Measurements from ENCODE around the gene GID8.
"Not testable (repeated sequence)": the region's sequence is repeated elsewhere in the genome, so short reads cannot be mapped to it uniquely, and the experiment has no call there.

The GID8 gene

DNA sequence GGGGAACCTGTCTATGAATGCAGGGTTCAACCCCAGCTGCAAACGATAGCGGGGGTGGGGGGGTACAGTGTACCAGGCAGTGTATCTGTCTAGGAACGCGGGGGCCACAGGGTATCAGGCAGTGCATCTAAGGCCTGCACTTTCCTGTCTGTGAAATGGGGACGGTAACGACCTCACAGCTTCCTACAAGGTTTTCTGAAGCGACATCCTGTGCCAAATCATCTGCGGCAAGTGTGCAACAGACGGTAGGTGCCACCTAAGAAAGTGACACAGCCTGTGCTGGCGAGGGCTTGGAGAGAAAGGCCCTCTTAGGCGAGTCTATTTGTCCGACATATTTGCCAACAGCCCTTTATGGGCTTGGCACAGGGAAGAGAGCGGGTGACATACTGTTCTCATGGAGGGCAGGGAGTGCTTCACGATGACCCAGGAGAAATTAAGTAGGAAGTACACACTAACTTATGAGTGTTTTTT, 15.5 kb upstream of the GID8 start:
- DNase-seq (ENCODE audit: low read depth), result peak; percentile 37

DNA sequence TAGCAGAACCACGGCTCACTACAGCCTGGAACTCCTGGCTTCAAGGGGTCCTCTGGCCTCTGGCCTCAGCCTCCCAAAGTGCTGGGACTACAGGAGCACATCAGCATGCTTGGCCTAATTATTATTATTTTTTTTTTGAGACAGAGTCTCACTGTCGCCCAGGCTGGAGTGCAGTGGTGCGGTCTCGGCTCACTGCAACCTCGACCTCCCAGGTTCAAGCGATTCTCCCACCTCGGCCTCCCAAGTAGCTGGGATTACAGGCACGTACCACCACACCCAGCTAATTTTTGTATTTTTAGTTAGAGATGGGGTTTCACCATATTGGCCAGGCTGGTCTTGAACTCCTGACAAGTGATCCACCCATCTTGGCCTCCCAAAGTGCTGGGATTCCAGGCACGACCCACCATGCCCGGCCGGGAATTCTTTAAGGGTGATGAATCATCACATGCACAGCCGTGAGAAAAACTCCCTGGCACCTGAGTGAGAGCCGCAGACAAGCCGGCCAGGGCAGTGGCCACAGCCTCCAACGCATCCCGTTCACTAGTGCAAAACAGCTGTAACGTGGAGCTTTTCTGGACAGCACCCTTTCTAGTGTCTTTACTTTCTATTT, 14.8 kb upstream of the GID8 start:
- DNase-seq (ENCODE audit: low read depth), result not testable (repeated sequence)

DNA sequence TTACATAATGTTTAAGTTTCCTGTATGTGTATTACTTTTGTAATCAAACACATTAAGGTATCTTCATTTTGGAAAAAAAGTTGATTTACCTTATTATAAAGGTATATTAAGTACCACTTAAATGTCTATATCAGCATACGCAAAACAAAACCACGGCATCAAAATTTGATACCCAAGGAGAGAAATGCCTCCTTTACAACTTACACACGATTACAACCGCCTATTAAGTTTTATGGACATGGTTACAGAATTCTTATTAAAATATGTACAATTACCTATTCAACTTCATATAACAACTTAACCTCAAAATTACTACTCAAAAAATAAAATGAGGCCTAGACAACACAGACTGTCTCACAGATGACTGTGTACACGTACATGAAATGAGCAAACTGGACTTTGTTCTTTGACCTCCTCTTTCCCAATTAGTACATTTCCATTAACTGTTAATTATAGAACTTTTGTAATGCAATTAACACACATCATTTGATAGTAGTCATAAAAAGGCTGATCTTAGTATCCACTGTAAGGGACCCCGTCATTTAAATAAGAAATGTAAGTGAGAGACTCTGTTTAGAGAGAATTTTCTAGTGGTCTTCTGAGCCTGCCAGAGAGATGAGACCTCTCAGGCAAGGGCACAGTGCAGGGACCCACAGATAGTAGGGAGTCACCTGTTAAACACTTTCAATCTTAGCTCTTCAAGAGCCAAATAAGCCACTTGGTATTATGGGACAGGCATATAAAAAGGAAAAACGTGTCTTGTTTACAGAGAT, 14.1 kb upstream of the GID8 start:
- no peak for DNase-seq (ENCODE audit: low read depth)

DNA sequence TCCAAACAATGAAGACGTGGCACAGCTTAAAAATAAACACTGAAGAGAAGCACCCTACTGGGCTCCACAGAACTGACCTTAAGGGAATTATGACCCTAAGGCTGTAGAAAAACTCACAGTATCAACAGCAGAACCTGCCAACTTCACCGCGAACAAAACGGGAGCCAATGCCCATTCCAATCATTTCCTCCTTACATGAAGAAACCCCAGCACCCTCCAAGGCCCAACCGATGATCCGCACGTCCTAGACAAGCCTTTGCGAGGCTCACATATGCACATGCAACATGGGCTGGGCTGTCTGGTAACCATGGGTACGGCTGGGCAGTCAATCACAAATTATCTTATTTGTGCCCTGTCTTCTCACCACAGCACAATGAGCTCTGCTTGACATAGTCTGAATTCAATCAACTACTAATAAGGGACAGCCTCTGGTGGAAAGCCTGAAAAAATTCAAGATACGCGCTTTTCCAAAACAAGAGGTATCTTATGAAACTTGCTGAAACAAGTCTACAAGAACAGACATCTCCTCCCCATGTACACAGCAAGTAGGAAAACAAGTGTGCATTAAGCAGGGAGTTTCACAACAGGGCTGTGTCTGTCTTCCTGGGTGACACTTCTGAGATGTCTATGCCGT, 13.4 kb upstream of the GID8 start:
- DNase-seq (ENCODE audit: low read depth), result peak; percentile 23

DNA sequence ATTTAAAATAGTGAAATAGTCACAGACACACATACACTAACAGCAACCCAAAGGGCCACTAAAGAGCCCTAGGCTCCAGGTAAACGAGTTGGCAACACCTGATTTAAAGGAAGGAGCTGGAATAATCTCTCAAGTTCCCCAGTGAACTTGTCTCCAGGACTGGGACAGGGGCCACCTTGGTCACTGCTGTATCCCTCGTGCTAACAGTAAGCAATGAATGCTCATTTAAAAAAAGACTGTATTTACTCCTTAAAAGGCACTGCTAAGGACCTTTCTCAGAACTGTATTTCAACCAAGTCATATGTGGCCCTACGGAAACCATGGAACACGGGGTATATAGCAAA, 12.9 kb upstream of the GID8 start:
- no peak for DNase-seq (ENCODE audit: low read depth)

DNA sequence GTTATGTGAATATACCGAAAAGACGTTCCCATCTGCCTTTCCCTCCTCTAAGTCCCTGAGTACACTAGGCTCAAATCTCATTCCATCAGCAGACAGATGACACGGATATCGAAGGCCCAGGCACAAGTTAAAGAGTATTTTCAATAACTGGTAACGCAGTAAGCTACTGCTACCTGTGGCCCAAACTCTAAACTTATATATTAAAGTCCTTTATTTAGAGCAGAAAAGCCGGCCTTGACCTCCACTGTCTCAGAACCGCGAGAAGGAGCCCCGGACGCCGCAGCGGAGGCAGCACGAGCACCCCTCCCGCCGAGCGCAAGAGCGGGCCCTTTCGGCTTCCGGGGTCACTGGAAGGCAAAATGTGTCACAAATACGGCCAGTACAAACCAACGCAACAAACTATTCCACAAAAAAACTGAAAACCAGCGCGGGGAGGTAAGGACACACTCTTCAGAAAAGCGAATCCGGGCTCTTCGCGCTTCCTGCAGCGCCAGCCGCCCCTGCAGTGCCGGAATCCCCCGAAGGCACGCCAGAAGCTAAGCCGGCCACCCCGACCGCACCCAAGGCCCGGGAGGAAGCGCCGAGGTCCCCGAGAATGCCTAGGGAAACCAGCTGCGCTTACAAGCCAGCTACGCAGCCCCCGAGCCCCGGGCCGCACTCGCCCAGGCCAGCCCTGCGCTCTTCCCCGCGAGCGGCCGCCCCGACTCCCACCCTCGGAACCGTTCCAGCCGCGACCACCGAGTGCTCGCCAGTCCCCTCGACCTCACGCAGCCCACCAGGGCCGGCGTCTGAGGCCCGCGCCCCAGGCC, 12.3 kb upstream of the GID8 start:
- peak; percentile 32 for DNase-seq (ENCODE audit: low read depth)

DNA sequence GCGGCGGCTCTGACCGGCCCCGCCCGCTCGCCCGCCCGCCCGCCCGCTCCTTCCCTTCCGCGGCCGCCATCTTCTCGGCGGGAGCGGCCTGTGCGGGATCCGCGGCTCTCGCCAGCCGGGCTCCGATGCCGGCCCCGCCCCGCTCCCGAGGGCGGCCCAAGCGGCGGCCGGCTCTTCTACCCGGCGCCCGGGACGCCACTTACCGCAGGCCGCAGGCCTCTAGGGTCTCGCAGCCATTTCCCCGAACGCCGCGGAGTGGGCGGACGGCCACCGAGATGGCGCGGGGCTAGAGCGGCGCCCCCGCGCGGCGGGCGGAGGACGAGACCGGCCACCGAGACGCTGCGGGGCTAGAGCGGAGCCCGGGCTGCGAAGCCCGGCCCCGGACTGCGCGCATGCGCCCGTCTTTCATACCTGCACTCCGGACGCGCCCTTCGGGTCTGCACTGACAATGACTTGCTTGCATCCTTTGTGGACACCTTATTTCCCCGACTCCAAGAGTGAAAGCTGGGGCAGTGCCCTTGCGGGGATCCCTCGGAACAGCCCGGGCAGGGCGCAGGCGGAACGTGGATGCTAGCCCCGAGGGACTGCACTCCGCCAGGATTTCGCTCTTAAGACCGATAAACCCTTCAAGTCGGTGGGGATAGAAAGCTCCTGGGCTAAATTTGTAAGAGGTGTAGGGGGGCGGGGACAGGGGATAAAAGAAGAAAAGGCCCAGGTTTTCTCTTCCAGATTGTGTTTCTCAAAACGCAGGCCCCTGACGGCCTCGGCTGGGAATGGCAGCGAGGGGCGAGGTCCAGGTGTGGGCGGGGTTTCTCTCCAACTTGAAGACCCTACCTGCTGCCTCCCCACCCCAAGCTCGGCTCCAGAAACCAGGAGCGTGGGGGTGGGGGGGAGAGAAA, 11.5 kb upstream of the GID8 start, which contains the start of gene DIDO1:
Gene DIDO1 (minus strand): TSS at position 277 of the 899 bp plus-strand sequence.
- DNase-seq (ENCODE audit: low read depth), result peak; percentile 81

DNA sequence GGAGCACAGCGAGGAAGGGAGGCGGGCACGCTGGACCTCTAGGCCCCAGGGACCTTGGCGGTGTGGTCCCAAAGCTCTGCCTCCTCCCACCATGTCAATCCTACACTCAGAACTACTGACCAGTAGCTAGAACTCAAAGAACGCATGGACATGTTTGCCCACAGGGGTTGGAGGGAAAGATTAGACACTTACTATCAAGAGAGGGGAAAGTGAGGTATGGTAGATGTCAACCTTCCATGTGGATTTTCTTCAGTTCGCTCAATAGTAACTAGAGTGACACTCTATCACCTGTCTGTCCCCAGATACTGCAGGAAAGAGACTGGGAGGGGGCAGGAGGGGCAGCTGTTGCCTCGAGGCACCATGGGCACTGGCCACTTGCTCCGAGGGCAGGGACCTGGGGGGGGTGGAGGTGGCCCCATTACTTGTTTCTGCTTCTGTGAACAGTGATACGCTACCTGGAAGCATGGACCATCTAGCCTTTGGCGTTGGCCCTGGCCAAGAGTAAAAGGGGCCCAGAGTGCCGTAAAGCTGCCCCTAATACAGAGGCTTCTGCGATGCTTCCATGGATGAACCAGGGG, 10.7 kb upstream of the GID8 start:
- no peak for DNase-seq (ENCODE audit: low read depth)

DNA sequence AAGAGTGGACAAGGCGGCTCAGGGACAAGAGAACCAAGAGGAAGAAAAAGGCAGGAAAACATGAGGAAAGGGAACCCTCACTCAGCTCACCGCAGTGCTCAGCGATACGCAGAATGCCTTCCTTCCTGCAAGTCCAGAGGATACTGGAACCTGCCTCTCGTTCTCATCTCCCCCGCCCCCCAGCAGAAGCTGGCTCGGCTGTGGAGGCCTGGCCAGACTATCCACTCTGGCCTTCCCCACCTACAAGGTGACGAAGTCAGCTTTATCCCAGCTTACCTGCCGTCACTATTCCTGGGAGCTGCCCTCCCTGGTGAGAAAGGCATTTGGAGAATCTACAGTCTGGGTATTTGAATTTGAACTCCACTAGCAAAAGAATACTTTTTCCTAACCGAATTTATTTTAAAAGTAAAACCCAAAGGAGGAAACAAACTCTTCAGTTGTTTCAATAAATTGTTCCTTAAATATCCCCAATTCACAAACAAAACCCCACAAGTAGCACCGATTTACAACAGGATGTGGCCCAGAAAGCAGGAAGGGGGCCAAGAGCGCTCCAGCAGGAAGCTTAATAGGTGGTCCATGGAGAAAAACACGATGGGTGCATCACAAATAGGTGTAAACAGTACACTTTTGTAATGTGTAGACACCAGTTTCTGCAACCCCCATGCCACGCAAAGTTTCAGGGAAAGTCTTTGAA, 9.6 kb upstream of the GID8 start:
- no peak for DNase-seq (ENCODE audit: low read depth)

DNA sequence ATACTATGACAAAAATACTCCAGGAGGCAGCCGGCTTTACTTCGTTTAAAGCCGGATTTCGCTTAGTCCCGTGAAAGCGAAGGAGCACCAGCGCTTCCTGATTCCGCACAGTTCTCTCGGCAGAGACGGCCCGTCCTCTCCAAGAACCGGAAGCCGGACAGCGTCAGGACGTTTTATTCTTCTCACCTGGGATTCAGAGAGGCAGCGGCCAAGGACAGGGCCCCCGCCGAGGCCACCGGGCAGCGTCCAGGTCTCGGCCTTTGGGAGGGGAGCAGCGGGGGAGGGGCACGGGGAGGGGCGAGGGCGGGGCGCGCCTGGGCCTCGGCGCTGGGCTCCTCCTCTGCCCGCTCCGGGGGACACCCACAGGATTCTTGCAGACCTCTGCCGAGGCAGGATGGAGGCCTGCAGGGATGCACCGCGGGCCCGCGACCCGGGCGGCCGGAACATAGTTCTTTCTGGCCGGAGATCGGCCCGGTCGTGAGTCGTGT, 8.9 kb upstream of the GID8 start:
- DNase-seq (ENCODE audit: low read depth), result peak; percentile 40

DNA sequence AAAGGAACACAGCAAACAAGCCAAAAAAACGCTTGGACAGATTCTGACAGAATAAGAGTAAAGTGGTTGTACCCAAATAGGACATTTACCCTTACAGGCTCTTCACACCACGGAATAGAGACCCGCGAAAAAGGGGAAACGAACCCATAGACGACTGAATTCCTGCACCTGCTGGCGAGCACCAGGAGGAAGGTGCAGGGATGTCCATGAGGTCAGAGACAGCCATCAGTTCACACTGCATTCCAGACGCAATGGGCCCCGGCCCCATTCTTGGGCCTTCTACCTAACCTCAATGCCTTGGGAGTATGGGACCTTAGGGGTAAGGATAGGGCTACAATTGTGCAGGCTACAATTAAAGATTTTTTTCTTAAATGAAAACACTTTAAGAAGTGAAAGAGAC, 6.5 kb upstream of the GID8 start:
- no peak for DNase-seq (ENCODE audit: low read depth)

DNA sequence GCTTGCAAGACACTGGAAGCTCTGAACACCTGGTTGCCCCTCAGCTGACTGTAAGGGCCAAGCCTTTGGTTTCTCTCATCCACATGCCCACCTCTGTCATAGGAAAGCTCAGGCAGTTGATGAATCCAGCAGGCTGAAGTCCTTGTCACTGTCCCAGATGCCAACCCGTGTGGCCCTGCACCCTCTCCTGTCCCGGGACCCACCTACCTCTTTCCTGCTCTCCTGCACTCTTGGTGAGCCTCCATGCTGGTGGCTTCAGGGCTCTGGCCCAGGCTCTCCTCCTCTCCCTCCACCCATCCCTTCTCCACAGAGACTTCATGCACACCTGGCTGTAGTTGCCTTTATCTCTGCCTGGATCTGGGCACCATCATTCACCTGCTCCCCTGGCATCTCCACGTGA, 4.0 kb upstream of the GID8 start:
- DNase-seq (ENCODE audit: low read depth), result no peak

DNA sequence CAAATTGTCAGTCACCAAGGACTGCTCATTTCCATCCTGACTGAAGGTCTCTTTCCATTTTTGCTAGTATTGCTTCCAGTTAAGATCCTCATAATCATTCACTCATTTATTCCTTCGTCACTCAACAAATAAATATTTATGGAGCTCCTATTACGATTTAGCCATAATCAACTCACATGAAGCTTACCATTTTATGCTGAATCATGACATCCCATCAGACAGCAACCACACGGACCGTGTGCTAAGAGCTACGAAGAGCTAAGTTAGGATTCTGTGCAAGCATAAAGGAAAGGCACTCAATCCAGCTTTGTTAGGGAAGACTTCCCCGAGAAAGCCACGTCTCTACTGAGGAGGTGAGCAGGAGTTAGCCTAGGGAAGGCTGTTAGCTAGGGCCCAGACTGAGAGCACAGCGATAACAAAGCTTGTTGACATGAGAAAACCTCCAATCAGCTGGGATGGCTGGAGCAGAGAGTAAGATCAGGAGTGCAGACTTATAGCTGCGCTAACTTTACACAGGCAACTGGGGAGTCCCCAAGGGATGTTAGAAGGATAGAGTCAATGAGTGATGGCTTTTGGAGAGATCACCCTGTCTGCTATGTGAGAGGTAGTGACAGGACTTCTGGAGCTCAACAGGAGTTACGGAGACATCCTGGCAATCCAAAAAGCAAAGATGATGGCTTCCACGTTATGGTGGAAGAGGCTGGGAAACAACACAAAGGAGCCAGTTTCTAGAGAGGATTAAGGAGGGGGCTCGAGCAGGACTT, 2.6 kb upstream of the GID8 start:
- DNase-seq (ENCODE audit: low read depth), result no peak

DNA sequence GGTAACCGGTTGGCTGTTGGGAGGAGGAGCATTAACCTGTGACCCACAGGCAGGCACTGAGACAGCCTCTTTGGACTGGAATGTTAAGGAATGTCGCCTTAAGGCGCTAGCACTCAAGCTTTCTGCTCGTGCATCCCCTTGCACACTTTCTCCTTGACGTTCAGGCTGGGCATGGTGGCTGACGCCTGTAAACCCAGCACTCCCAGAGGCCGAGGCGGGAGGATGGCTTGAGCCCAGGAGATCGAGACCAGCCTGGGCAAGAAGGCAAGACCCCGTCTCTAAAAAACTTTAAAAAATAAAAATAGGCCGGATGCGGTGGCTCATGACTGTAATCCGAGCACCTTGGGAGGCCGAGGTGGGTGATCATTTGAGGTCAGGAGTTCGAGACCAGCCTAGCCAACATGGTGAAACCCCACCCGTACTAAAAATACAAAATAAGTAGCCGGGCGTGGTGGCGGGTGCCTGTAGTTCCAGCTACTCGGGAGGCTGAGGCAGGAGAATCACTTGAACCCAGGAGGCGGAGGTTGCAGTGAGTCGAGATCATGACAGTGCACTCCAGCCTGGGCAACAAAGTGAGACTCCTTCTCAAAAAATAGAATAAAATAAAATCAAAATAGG, 1.9 kb upstream of the GID8 start:
- DNase-seq (ENCODE audit: low read depth), result no peak

DNA sequence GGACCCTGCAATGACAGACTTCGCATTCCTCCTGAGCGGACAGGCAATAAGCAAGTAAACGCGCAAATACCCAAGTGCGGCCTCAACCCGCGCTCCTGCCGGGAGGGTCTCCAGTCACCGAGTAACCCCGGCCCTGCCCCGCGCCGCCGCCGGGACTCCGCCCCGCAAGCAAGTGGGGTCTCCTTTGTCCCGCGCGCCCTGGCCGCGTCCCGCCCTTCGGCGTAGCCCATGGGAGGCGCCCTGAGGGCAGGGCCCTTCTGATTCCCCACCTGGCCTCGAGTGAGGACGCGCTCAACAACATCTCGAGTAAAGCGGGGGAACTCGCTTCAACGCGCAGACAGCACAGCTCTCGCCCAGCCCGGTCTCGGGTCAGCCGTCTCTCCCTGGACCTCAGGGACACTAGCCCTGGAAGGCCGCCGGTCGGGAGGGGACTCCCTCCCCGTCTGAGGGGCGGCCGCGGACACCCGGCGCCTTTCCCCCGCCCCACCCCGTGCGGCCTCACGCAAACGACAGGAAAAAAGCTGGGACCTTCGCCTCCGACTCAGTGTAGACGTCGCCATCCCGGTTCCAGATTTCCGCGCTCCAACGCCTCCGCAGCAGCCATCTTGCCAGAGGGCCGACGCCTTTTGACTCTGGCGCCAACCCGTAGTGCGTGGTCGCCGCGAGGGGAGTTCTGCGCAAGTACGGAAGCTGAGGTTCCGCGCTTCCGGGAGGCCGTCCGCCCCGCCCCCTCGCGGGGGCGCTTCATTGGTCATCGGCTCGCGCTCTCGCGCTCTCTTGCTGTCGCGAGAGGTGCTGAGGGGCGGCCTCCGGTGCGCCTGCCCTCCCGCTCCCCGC, 461 bp upstream of the GID8 start:
- peak; percentile 94 for DNase-seq (ENCODE audit: low read depth)

DNA sequence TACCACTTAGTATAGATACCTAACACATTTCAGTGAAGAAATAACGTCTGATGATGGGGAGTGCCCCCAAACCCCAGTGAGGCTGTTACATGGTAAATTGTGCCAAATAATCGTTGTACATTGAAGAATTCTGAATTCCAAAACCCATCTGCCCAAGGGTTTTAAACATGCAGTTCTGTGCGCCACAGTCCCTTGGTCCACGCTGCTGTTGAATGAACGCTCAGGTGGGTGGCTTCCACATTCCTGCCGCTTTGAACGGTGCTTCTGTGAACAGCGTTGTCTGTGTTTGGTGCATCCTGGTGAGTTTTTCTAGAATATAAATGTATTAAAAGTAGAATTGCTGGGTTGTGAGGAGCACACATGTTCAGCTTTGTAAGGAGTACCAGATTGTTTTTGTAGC, 2.9 kb downstream of the GID8 start:
- no peak for DNase-seq (ENCODE audit: low read depth)

DNA sequence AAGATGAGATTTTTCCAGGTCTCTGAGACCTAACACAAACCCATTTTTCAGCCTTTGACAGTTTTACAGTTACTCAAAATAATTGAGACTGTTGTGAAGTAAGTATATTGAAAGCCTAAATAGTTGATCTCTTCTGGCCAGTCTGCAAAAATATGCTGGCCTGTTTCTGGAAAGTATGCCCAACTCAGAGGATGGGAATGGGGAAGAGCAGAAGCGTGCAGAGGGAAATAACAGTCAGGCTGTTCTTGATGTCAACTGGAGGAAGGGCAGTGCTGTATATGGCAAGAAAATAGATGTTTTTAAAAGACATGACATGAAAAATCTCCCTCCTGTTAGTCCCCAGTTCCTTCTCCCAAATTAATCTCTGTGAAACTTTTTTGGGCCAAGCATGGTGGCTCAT, 3.8 kb downstream of the GID8 start:
- DNase-seq (ENCODE audit: low read depth), result no peak

DNA sequence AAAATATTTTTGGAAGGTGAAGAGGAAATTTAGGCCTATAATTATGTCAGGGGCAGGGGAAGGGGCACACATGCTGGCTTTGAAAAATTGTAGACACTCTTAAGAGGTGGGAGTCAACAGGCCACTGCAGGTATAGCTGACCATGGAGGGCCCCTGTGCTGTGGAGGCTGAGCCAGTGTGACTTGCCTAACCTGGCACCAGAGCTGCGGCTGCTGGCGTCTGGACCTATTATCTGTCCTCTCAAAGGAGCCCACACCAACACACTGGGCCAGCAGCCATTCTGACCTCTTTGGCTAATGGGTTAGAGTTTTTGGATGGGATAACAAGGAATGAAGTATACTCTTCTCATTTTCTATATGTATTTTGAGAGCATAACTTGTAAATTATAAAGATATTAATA, 4.5 kb downstream of the GID8 start:
- no peak for DNase-seq (ENCODE audit: low read depth)
